Stomach smooth muscle (tissue), 2 donors: Measurements from ENCODE around the gene ARHGEF4.

Experiments used
- H3K27ac ChIP-seq: one replicate; pipeline ENCODE4 v1.7.0; 2013; ENCODE audit warnings: mild to moderate bottlenecking, low read length, inconsistent platforms
- H3K27me3 ChIP-seq, 2 donors: one replicate each; pipeline ENCODE4 v1.7.0; 2013; ENCODE audit warnings: low read length in 2 of 2; ENCODE audit not compliant: insufficient read depth in 2 of 2, control insufficient read depth in 1 of 2
- H3K36me3 ChIP-seq, 2 donors: one replicate each; pipeline ENCODE4 v1.7.0; 2013; ENCODE audit warnings: low read length in 2 of 2; ENCODE audit not compliant: control insufficient read depth in 2 of 2, insufficient read depth in 2 of 2
- H3K4me1 ChIP-seq: one replicate; pipeline ENCODE4 v1.7.0; 2013; ENCODE audit warnings: low read length; ENCODE audit not compliant: control insufficient read depth, insufficient read depth
- H3K4me3 ChIP-seq, 2 donors: one replicate each; pipeline ENCODE4 v1.7.0; 2013; ENCODE audit warnings: low read length in 2 of 2
- H3K9ac ChIP-seq, 2 donors: one replicate each; pipeline ENCODE4 v1.7.0; 2013; ENCODE audit warnings: low read length in 2 of 2, mild to moderate bottlenecking in 1 of 2
- H3K9me3 ChIP-seq, 2 donors: one replicate each; pipeline ENCODE4 v1.7.0; 2013; ENCODE audit warnings: low read length in 2 of 2; ENCODE audit not compliant: control insufficient read depth in 2 of 2
- donor health status: healthy.
- donor health status: Pancreatic carcinoma.

Gene ARHGEF4

DNA sequence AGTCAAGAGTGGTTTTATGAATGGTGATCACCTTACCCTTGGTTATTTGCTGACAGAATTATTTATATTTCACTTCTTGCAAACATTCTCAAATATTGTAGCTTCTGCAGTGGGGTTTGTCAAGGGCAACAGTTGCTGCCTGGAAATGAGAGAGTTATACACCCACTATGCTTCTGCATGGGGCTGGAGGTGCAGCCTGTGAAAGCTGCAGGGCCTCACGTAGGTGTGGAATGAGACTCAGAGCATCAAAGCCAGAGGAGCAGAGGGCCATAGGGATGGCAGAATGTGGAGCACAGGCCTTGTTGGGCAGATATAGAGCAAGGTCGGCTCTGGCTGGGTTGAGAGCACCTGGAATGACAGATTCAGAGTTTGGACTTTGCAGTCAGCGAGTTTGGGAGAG, 128.2 kb downstream of the ARHGEF4 start:
- Histone ChIP-seq H3K4me3 (no peak overlapping the region), H3K9ac (no peak overlapping the region), H3K36me3 (no peaks in the 10 kb centered on the region), H3K27me3 (peaks cover 42 to 43% of the 10 kb centered on the region in 2 donors), H3K9me3 (no peaks in the 10 kb centered on the region), H3K4me1 (peaks cover 10% of the 10 kb centered on the region), H3K27ac (no peak overlapping the region)

DNA sequence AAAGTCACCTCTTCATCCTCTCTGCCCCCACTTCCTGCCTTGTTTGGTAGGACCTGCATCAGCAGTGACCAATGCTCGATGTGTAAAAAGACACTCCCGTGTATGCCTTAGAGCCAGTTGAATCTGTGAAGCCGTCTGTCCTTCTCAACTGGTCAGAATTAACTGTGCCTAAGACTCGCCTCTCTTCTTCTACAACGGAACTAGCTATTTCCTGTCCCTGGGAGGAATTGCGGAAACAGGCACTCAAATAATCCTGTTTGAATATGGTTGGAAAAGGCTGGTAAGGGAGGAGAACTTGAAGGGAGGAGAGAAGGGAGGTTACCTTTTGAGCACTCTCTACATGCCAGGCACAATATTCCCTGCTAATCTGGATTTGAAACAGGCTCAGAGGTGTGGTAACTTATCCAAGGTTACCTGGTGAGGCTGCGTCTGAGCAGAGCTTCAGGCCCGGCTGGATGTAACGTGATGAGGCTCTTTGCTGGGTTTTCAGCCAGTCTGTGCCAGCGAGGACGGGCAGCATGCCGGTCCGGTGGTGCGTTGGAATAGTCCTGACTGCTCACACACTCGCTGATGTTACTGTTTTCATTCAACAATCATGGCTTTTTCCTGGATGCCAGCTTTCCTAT, 129.5 kb downstream of the ARHGEF4 start:
- Histone ChIP-seq H3K4me3 (no peak overlapping the region), H3K27me3 (peaks cover 38 to 41% of the 10 kb centered on the region in 2 donors), H3K9ac (no peak overlapping the region)

DNA sequence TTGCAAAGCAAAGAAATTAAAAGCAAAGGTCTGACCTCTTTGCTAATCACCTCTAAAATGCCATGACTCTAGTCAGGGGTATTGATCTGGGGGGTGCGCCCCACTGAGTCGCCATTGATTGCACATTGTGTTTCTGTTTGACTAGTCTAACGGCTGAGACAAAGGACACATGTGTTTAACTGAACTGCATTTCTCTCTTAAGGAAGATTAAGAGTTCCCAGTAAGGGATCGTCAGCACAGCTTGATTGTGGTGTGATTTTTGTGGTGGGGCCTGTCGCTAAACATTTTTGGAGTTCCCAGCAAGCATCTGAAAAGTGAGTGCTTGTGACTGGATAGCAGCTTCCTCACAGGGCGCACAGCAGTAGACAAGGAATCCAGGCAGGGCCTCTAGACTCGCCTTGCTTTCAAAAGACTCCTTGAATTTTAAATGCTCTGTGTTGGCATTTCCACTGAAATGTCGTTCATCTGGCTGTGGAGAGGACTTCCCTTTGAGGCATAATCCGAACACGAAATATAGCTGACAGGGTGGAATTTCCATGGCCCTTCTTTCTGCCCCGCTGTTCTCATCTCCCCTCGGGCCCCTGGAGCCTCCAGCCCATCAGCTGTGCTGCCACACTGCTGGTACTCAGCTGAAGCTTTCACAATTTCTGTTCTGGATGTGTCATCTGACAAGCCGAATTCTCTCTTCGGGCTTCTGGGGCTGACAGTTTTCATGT, 130.2 kb downstream of the ARHGEF4 start:
- peaks cover 36 to 41% of the 10 kb centered on the region in 2 donors for H3K27me3 ChIP-seq
- H3K9ac ChIP-seq, result no peak overlapping the region
- H3K4me3 ChIP-seq, result no peak overlapping the region
- no peak overlapping the region for H3K27ac ChIP-seq
- H3K9me3 ChIP-seq, result no peaks in the 10 kb centered on the region
- peaks cover 10% of the 10 kb centered on the region for H3K4me1 ChIP-seq
- no peaks in the 10 kb centered on the region for H3K36me3 ChIP-seq

More for the DNA sequence above, 129.5 kb downstream of the ARHGEF4 start:
- Histone ChIP-seq H3K9me3 (no peaks in the 10 kb centered on the region), H3K4me1 (peaks cover 10% of the 10 kb centered on the region), H3K27ac (no peak overlapping the region), H3K36me3 (no peaks in the 10 kb centered on the region)

DNA sequence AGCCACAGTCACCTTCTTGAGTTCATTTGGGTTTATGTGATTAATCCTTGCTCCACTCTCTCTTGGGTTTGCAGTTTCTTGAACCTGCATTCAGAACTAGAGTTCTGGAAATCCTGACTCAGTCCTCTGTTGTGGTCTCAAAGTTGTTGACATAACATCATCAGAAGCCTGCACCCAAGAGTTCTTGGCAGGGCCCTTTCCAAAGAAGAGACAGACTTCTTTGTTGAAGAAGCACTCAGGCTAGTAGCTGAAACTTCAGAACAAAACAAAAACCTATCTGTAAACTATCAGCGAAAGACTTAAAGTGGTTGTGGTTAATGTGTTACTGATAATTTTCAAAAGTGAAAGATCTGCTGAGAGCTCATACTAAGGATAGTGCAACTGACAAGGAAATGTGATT, 135.7 kb downstream of the ARHGEF4 start:
- peaks cover 0 to under 1% of the 10 kb centered on the region in 2 donors for H3K9me3 ChIP-seq
- H3K4me3 ChIP-seq, result no peak overlapping the region
- peaks cover 0 to 8% of the 10 kb centered on the region in 2 donors for H3K27me3 ChIP-seq
- no peak overlapping the region for H3K27ac ChIP-seq
- no peak overlapping the region for H3K9ac ChIP-seq
- no peaks in the 10 kb centered on the region for H3K36me3 ChIP-seq
- no peaks in the 10 kb centered on the region for H3K4me1 ChIP-seq

DNA sequence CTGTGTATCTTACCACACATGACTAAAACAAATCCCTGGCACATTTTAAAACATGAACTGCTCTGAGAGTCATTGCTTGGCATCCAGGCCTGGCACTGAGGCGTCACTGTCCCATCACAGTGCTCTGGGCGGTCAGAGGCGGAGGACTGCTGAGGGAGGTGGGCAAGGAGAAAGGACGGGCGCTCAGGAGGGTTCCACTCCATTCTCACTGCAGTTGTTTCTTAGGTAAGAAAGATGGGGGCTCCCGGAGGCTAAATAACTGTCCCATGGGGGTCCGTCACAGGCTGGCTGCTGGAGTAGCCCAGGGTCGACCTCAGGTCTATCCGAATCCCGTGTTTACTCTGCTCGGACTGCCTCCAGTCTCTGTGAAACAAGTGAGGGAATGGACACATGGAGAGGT, 139.0 kb downstream of the ARHGEF4 start:
- Histone ChIP-seq H3K9ac (no peak overlapping the region), H3K27ac (no peak overlapping the region), H3K36me3 (no peaks in the 10 kb centered on the region), H3K4me1 (no peaks in the 10 kb centered on the region), H3K4me3 (no peak overlapping the region), H3K9me3 (peaks cover 0 to 3% of the 10 kb centered on the region in 2 donors), H3K27me3 (peaks cover 0 to 4% of the 10 kb centered on the region in 2 donors)

DNA sequence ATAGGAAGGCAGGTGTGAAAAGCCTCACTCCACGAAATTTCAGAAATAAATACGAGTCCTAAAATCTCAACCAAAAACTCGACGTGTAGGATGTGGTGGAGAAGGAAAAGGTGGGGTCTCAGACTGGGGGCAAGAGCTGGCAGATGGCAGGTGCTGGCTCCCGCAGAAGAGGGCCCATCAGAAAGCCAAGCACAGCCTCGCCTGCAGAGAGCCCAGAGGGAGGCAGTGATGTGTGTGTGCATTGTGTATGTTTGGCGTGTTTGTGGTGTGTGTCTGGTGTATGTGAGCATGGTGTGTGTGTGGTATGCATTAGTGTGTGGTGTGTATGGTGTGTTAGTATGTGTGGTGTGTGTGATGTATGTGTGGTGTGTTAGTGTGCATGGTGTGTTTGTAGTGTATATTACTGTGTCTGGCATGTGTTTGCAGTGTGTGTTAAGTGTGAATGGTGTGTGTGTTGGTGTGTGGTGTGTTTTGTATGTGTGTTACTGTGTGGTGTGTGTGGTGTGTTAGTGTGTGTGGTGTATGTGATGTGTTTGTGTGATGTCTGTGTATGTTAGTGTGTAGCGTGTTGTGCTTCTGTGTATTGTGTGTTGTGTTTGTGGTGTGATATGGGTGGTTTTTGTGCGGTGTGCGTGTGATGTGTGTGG, 140.0 kb downstream of the ARHGEF4 start:
- H3K27me3 ChIP-seq, result peaks cover 0 to 4% of the 10 kb centered on the region in 2 donors

DNA sequence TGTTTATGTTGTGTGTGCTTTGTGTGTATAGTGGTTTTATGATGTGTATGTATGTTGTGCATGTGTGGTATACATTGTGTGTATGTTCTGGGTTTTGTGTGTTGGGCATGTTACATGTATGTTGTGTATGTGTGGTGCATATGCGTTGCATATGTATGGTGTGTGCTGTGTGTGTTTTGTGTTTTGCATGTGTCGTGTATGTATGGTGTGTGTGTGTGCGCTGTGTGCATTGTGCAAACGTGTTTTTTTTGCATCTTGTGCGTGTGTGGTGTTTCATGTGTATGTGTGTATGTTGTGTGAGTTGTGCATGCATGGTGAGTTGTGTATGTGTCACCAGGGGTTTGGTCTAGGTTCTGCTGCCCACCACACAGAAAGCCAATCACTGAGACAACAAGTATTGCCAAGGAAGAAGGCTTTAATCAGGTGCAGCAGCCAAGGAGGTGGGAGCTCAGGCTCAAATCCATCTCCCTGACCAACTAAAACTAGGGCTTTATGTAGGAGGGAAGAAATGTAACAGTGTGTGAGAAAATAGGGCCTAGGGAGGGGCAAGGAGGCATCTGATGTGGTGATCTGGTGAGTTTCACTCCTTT, 140.8 kb downstream of the ARHGEF4 start:
- Histone ChIP-seq H3K27me3 (peaks cover 0 to 4% of the 10 kb centered on the region in 2 donors), H3K4me1 (no peaks in the 10 kb centered on the region), H3K4me3 (no peak overlapping the region), H3K9me3 (peaks cover 0 to 3% of the 10 kb centered on the region in 2 donors), H3K27ac (no peak overlapping the region), H3K36me3 (no peaks in the 10 kb centered on the region), H3K9ac (no peak overlapping the region)

More for the DNA sequence above, 140.0 kb downstream of the ARHGEF4 start:
- Histone ChIP-seq H3K9me3 (peaks cover 0 to 3% of the 10 kb centered on the region in 2 donors), H3K9ac (no peak overlapping the region), H3K4me1 (no peaks in the 10 kb centered on the region), H3K4me3 (no peak overlapping the region), H3K36me3 (no peaks in the 10 kb centered on the region), H3K27ac (no peak overlapping the region)

DNA sequence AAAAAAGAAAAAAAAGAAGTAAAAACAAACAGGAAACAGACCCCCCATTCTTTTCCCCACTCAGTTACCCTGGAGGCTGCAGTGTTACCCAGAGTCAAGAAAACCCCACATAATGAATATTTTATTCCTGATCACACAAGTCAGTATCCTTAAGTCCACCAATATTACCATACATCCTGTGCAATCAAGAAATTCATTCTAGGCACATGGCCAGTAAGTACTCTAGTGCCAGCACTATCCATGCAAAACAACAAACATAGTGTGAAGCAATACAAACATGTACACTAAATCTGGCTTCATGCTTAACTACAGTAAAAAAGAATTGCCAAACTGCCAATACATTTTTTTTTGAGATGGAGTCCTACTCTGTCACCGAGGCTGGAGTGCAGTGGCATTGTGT, 145.0 kb downstream of the ARHGEF4 start:
- Histone ChIP-seq H3K36me3 (no peaks in the 10 kb centered on the region), H3K4me1 (no peaks in the 10 kb centered on the region)

DNA sequence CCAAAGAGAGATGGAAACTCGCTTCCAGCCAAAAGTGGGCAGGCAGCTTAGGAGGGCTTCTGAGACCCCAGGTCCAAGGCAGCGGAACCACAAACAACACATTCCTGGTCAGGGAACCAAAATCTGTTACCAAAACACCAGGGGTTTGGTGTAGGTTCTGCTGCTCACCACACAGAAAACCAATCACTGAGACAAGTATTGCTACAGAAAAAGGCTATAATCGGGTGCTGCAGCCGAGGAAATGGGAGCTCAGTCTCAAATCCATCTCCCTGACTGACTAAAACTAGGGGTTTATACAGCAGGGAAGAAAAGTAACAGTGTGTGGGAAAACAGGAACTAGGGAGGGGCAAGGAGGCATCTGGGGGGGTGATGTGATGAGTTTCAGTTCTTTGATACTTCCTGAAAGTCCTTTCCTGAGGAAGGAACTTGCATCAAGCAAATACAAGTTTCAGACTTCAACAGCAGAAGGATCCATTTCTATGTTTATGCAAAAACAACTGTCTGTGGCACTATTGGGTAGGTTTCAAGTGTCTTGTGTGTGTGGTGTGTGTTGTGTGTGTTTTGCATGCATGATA, 148.6 kb downstream of the ARHGEF4 start:
- Histone ChIP-seq H3K4me1 (no peaks in the 10 kb centered on the region), H3K9me3 (no peaks in the 10 kb centered on the region), H3K27ac (no peak overlapping the region), H3K4me3 (no peak overlapping the region), H3K27me3 (no peaks in the 10 kb centered on the region), H3K36me3 (no peaks in the 10 kb centered on the region), H3K9ac (no peak overlapping the region)

More for the DNA sequence above, 145.0 kb downstream of the ARHGEF4 start:
- H3K9me3 ChIP-seq, result peaks cover 0 to 3% of the 10 kb centered on the region in 2 donors
- H3K27ac ChIP-seq, result no peak overlapping the region
- H3K4me3 ChIP-seq, result no peak overlapping the region
- H3K9ac ChIP-seq, result no peak overlapping the region
- H3K27me3 ChIP-seq, result peaks cover 0 to 3% of the 10 kb centered on the region in 2 donors

DNA sequence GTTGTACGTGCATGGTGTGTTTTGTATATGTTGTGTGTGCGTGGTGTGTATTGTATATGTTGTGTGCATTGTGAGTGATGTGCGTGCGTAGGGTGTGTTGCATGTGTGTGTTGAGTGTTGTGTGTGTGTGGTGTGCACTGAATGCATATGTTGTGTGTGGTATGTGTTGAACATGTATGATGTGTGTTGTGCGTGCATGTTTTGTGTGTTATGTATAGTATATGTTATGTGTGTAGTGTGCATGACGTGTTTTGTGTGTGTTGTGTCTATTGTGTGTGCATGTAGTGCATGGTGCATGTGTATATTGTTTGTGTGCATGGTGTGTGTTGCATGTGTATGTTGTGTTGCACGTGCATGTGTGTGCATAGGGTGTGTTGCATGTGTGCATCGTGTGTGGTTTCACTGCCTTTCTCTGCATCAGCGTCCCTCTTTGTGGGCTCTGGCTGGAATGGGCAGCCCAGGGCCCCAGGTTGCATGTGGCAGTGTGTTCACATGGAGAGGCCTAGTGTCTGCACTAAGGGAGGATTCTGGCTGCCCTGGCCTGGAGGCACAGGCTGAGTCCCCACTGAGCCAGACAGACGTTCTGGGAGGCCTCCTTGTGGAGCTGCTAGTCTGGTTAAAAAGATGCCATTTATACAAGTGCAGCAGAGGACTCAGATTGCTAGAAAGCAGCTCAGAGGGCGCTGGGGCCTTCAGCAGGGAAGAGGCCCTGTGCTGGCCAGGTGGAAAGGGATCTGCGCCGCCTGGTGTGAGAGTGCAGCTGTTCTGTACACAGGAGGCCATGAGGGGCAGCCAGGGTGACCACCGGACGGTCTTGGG, 149.3 kb downstream of the ARHGEF4 start:
- Histone ChIP-seq H3K36me3 (no peaks in the 10 kb centered on the region), H3K4me1 (no peaks in the 10 kb centered on the region), H3K9me3 (no peaks in the 10 kb centered on the region), H3K27me3 (no peaks in the 10 kb centered on the region), H3K4me3 (no peak overlapping the region), H3K9ac (no peak overlapping the region), H3K27ac (no peak overlapping the region)
